IMR-90 (cell line): Measurements from ENCODE around the gene GABPB1. TPM values are rescaled to one million over a fixed set of nuclear protein-coding genes. Genes with fewer than 3 reads are reported as not detected.

Source experiments
- BHLHE40 ChIP-seq: fragments of 150-350 bp; IDR thresholded peaks from 2 replicates; pipeline ENCODE4 v1.6.1; 2016; ENCODE audit warnings: mild to moderate bottlenecking, low read depth, low read length
- MAZ ChIP-seq: IDR thresholded peaks from 2 replicates; pipeline ENCODE4 v1.6.1; 2012; ENCODE audit warnings: low read depth, mild to moderate bottlenecking, low read length, improper control_type of control experiment, moderate library complexity, borderline replicate concordance
- RAD21 ChIP-seq: IDR thresholded peaks from 2 replicates; pipeline ENCODE4 v1.6.1; 2012; ENCODE audit warnings: low read length, improper control_type of control experiment
- polyA plus RNA-seq, 3 experiments: library from polyadenylated mRNA; depleted of rRNA; stranded (reverse); fragments of >200 nt; gene quantifications; 2 replicates each; pipeline ENCODE4 v1.2.3, GENCODE V29; 2012; ENCODE audit warnings: low replicate concordance in 1 of 3
- total RNA-seq: library from RNA; depleted of rRNA; stranded (reverse); fragments of >200 nt; gene quantifications from 2 replicates; pipeline ENCODE4 v1.2.3, GENCODE V29; 2012

The GABPB1 gene
- total and polyA plus RNA-seq, 2 of the 4 experiments (the other 2 are of a cell fraction) = 26.3 to 89.3 TPM

DNA sequence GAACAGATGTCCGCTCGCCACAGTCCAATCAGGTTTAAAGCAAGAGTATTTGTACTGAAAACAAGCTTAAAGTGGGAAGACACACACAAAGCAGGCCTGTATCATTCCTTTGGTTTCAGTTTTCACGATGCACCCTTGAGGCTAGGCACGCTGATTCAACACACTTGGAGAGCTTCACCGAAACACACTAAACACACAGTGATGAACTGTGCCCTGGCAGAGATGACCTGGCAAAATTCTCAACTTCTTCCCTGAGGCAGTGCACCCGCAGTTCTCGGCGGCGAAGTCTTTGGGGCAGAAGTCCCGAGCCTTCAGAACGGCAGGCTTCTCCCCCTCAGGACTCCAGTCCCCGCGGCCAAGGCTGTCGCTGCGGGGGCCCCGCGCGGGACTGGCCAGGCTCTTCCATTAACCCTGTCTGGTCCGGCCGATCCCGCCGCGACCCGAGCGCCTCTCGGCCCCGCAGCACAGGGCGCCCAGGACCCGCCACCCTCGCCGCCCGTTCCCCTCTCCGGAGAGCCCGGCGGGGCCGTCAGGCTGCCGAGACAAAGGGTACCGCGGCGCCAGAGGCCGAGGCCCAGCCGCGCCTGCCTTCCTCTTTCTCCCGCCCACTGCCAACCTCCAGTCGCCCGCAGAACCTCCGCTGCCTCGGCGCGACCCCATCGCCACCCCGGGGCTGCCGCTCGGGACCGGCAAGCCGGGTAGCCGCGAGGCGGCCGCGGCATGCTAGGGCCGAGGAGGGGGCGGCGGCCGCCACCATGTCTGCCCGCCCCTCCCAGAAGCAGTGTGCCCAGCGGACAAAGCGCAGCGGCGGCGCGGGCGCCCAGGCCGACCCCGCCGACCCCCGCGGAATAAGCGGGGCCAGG lies 792 bp downstream of the GABPB1 start (continued):
- TF ChIP-seq BHLHE40 = no peak
- TF ChIP-seq RAD21 = no peak
- no peak; the same call in 1 of the 2 replicates for TF ChIP-seq MAZ
